Endothelial cell (in vitro differentiated cells): Measurements from ENCODE around the gene PLSCR2. TPM values are rescaled to one million over a fixed set of nuclear protein-coding genes. Genes with fewer than 3 reads are reported as not detected.

Experiments used
- DNase-seq: peaks from one replicate; pipeline ENCODE4 v3.0.0; 2021; ENCODE audit warnings: low spot score
- H3K27ac Mint-ChIP-seq: one replicate; pipeline ENCODE4 v1.8.0; 2021; ENCODE audit warnings: mixed read lengths, inconsistent platforms; ENCODE audit not compliant: unreplicated experiment
- H3K27me3 Mint-ChIP-seq: one replicate; pipeline ENCODE4 v1.8.0; 2021; ENCODE audit warnings: mild to moderate bottlenecking, moderate library complexity, mixed read lengths, inconsistent platforms; ENCODE audit not compliant: unreplicated experiment
- H3K36me3 Mint-ChIP-seq: one replicate; pipeline ENCODE4 v1.8.0; 2021; ENCODE audit warnings: mild to moderate bottlenecking, low read depth, mixed read lengths, inconsistent platforms; ENCODE audit not compliant: unreplicated experiment
- H3K4me1 Mint-ChIP-seq: one replicate; pipeline ENCODE4 v1.8.0; 2021; ENCODE audit warnings: mild to moderate bottlenecking, mixed read lengths, inconsistent platforms; ENCODE audit not compliant: unreplicated experiment
- H3K4me3 Mint-ChIP-seq: one replicate; pipeline ENCODE4 v1.8.0; 2021; ENCODE audit warnings: mild to moderate bottlenecking, mixed read lengths, inconsistent platforms; ENCODE audit not compliant: unreplicated experiment
- H3K9me3 Mint-ChIP-seq: one replicate; pipeline ENCODE4 v1.8.0; 2021; ENCODE audit warnings: mixed read lengths, inconsistent platforms; ENCODE audit not compliant: unreplicated experiment
- long read RNA-seq: library from polyadenylated mRNA; unstranded; transcript quantifications from one replicate; pipeline ENCODE4 v2.0.0, GENCODE V29; 2020; ENCODE audit not compliant: unreplicated experiment
- total RNA-seq: library from RNA; stranded (reverse); fragmentation: NEBNext Ultra II Directional; extraction: Animal tissue kit (Norgen Biotek cat#: 25700); gene quantifications from one replicate; pipeline ENCODE4 v1.2.1, GENCODE V29; 2021; ENCODE audit not compliant: unreplicated experiment
- TF ChIP-seq, protein P1 (sequence below): fragments of 200-600 bp; sonication (generic); IDR thresholded peaks from one replicate; pipeline ENCODE4 v1.5.0; 2021; ENCODE audit warnings: antibody characterized with exemption; ENCODE audit not compliant: unreplicated experiment

The PLSCR2 gene, protein sequence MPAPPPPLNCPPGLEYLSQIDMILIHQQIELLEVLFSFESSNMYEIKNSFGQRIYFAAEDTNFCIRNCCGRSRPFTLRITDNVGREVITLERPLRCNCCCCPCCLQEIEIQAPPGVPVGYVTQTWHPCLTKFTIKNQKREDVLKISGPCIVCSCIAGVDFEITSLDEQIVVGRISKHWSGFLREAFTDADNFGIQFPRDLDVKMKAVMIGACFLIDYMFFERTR
- total RNA-seq: not detected
- long read RNA-seq: 0 reads

DNA sequence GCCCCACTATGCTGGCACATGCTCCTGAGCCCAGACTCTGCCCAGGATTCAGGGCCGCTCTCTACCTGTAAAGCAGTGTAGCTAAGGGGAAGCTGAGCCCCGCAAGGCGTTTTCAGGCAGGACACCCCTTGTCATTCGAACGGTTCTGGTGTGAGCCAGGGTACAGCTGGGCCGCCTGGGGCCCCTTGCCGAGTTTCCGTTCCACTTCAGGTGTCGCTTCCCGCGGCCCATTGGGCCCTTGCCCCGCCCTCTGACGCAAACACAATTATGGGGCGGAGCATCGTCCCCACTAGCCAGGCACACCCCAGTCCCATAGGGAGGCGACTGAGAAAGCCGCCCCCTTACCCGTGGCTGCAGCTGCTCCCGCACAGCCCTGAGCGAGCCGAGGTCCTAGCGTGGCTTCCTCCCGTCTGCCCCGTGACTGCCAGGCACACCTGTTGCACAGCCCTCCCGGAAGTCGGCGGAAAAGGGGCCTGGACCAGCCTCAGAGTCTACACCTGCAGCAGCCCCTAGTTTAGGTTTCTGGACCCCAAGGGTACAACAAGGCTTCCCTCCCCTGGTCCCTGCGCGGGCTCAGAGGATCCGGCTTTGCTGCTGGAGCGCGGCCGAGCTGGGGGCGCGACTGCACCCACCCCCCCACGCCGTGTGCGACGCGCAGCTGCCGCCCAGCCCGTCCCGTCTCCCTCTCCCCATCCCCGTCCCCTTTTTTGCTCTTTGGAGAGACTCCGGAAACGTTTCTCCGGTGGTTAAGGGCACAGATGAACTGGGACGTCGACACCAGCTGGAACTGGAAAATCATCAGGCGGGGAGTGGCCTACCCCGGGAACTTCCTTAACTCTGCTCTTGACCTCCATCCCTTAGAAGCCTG lies at the start of gene PLSCR2:
PLSCR2 (minus strand) TSS at position 412 of the 868 bp plus-strand sequence. CDS start 9,657 bp downstream, outside the sequence.
- no peaks in the 10 kb centered on the region for H3K36me3 Mint-ChIP-seq
- H3K27me3 Mint-ChIP-seq: peaks cover 1% of the 10 kb centered on the region
- H3K9me3 Mint-ChIP-seq: no peaks in the 10 kb centered on the region
- peak within 1 kb of the TSS; percentile 79 for H3K4me3 Mint-ChIP-seq
- H3K4me1 Mint-ChIP-seq: no peaks in the 10 kb centered on the region
- peak; percentile 22 for DNase-seq
- H3K27ac Mint-ChIP-seq: no peak within 1 kb of the TSS
- TF ChIP-seq, protein P1, sequence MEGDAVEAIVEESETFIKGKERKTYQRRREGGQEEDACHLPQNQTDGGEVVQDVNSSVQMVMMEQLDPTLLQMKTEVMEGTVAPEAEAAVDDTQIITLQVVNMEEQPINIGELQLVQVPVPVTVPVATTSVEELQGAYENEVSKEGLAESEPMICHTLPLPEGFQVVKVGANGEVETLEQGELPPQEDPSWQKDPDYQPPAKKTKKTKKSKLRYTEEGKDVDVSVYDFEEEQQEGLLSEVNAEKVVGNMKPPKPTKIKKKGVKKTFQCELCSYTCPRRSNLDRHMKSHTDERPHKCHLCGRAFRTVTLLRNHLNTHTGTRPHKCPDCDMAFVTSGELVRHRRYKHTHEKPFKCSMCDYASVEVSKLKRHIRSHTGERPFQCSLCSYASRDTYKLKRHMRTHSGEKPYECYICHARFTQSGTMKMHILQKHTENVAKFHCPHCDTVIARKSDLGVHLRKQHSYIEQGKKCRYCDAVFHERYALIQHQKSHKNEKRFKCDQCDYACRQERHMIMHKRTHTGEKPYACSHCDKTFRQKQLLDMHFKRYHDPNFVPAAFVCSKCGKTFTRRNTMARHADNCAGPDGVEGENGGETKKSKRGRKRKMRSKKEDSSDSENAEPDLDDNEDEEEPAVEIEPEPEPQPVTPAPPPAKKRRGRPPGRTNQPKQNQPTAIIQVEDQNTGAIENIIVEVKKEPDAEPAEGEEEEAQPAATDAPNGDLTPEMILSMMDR: no peak

DNA sequence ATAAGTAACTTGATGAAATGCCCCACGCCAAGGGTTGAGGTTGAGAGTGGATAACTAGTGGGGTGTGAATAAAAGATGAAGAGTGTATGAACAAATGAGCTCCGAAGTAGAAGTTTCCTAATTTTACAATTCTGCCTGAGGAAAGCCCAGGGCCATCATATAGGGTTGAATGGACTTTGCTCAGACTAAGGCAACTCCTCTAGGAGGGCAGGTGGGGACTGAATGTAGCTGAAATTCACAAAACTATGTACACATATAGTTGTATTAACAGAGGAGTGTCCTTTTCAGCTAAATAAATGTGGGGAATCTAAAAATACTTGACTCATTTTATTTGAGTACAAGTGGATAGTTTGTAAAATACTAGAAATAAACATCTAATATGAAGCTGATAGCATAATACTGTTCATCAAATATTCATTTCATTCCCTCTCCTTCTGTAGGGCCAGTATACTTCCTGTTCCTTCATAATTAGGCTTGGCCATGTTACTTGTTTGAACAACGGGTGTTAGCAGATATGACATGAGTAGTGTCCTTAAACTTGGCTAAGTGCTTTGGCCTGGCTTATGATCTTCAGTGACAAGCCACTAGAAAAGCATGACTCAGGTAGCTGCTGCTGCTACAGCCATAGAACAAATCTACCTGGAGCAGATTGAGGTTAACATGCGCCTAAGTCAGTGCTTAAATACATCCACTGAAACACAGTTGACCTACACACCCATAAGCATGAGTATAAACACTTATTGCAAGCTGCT lies 48.5 kb upstream of the PLSCR2 start:
- Mint-ChIP-seq H3K36me3 (peaks cover 27% of the 10 kb centered on the region), H3K27me3 (peaks cover 2% of the 10 kb centered on the region)
- no peak for DNase-seq

DNA sequence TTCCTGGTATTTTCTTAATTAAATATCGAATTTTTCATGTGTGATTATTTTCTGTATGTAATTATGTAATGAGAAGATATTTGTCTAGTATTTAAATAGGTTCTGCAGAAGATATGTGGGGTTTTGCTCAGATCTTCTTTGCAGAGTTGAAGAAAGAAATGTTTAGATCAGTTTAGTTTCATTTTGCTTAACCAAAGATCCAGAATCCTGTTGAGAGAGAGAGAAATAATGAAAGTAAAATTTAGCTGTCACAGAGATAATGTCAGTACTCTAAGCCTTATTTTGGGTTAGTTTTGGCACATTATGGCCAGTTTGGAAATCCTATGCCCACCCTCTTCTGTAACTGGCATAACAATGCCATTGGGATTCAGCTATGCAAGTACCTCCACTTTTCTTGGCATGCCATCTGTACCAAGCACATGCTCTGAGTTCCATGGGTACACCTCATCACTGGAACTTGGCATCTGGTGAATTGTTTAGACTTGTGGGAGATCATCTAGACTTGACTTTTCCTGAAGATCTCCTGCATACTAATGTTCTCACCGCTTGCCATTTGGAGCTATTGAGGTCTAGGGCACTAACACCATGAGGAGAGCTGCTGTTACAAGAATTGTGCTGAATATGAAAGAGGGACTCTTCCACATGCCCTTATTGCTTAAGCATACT lies 44.2 kb upstream of the PLSCR2 start:
- TF ChIP-seq, protein P1: no peak
- Mint-ChIP-seq H3K4me3 (no peak overlapping the region), H3K36me3 (peaks cover 23% of the 10 kb centered on the region), H3K9me3 (no peaks in the 10 kb centered on the region), H3K4me1 (peaks cover 14% of the 10 kb centered on the region), H3K27ac (no peak overlapping the region), H3K27me3 (peaks cover 8% of the 10 kb centered on the region)
- DNase-seq: no peak

More for the DNA sequence above, 48.5 kb upstream of the PLSCR2 start:
- Mint-ChIP-seq H3K4me1 (peaks cover 11% of the 10 kb centered on the region), H3K4me3 (no peak overlapping the region), H3K27ac (no peak overlapping the region), H3K9me3 (no peaks in the 10 kb centered on the region)
- TF ChIP-seq, protein P1: no peak

DNA sequence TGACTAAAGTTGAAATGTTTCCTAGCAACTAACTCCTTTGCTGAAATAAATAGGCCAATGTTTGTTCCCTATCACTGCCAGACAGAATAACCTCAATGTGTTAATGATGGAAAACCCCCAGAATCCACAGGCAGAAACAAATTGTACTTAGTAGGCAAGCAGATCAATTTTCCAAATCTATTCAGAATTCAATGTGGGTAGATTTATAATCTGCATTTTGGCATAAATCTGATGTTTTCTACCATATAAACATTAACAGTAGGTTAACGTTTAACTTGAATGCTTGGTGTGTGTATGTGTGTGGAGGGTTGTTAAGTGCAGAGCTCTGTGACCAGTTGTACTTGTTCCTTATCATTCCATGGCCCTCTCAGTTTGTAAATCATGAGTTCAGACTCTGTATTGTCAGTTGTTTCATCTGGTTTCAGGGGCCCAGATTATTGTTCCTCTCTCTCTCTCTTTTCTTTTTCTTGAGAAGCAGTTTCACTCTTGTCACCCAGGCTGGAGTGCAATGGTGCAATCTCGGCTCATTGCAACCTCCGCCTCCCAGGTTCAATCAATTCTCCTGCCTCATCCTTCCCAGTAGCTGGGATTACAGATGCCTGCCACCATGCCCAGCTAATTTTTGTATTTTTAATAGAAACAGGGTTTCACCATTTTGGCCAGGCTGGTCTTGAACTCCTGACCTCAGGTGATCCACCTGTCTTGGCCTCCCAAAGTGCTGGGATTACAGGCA lies 42.2 kb upstream of the PLSCR2 start:
- TF ChIP-seq, protein P1: no peak
- Mint-ChIP-seq H3K27ac (no peak overlapping the region), H3K9me3 (no peaks in the 10 kb centered on the region), H3K36me3 (peaks cover 20% of the 10 kb centered on the region), H3K4me1 (peaks cover 33% of the 10 kb centered on the region), H3K27me3 (peaks cover 8% of the 10 kb centered on the region), H3K4me3 (no peak overlapping the region)
- DNase-seq: no peak
